COR-L47 (cell line): ENCODE data around the gene DIP2C.
"Not testable (repeated sequence)": the region's sequence is repeated elsewhere in the genome, so short reads cannot be mapped to it uniquely, and the experiment has no call there.

Experiments used
- DNase-seq: peaks from one replicate; lab custom pipeline; 2025; lab: John Stamatoyannopoulos, UW

Gene DIP2C

GRCh38 chr10:597976-598375 is 91.5 kb downstream of the DIP2C start:
- DNase-seq = no peak

- no peak for DNase-seq
These were observed 92.6 kb downstream of the DIP2C start for GRCh38 chr10:596725-597345.

- not testable (repeated sequence) for DNase-seq
These were observed 93.3 kb downstream of the DIP2C start for GRCh38 chr10:596131-596530.

GRCh38 chr10:595473-595872 is 94.0 kb downstream of the DIP2C start:
- DNase-seq = no peak

GRCh38 chr10:594584-595270 is 94.7 kb downstream of the DIP2C start:
- DNase-seq = no peak

GRCh38 chr10:593901-594457 is 95.5 kb downstream of the DIP2C start:
- no peak for DNase-seq

GRCh38 chr10:593421-593820 is 96.0 kb downstream of the DIP2C start:
- no peak for DNase-seq

- no peak for DNase-seq
These were observed 96.5 kb downstream of the DIP2C start for GRCh38 chr10:593016-593415.

GRCh38 chr10:591646-592045 is 97.8 kb downstream of the DIP2C start:
- DNase-seq = no peak

GRCh38 chr10:590721-591120 is 98.7 kb downstream of the DIP2C start:
- DNase-seq = no peak

- DNase-seq = no peak
These were observed 99.3 kb downstream of the DIP2C start for GRCh38 chr10:589961-590680.

GRCh38 chr10:588246-589165 is 101.0 kb downstream of the DIP2C start:
- DNase-seq = no peak

- DNase-seq = no peak
These were observed 102.8 kb downstream of the DIP2C start for GRCh38 chr10:586716-587115.

GRCh38 chr10:586151-586550 is 103.3 kb downstream of the DIP2C start:
- no peak for DNase-seq

GRCh38 chr10:585502-585901 is 104.0 kb downstream of the DIP2C start:
- no peak for DNase-seq

GRCh38 chr10:584497-585290 is 104.8 kb downstream of the DIP2C start:
- not testable (repeated sequence) for DNase-seq

GRCh38 chr10:583433-583832 is 106.0 kb downstream of the DIP2C start:
- DNase-seq = no peak

GRCh38 chr10:581776-582330 is 107.6 kb downstream of the DIP2C start:
- DNase-seq = no peak

- DNase-seq = no peak
These were observed 108.7 kb downstream of the DIP2C start for GRCh38 chr10:580778-581177.

- no peak for DNase-seq
These were observed 113.4 kb downstream of the DIP2C start for GRCh38 chr10:576130-576465.
